ENCODE results near the gene ADAT3.

DNA sequence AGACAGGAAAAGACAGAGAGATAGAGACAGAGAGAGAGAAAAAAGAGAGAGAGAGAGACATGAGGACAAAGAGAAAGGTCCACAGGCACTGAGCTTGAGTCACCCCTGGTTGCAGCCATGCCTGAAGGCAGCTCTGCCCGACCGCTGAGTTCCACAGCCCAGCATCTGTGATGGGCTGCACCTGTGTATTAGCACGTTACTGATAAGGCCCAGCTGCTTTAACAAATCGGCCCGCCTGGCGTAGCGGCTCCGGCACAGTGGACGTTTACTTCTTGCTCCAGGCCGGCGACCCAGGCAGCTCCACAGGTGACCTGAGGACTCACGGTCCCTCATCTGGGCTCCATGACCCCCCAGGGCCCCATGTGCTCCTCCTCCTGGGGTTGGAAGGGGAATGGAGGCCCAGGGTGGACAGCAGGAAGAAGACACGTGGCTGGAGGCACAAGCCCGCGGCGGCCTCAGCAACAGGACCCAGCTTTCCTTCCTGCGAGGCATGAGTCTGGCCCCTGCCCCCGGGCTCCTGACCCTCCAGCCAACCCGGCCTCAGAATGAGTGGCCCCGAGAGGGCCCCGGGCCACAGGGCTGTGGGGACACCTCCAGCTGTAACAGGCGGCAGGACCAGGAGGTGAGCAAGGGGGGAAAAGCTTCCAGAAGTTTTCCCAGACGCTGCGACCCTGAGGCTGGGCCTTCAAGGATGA lies 31.9 kb downstream of the ADAT3 start:
- TF ChIP-seq, protein P1, sequence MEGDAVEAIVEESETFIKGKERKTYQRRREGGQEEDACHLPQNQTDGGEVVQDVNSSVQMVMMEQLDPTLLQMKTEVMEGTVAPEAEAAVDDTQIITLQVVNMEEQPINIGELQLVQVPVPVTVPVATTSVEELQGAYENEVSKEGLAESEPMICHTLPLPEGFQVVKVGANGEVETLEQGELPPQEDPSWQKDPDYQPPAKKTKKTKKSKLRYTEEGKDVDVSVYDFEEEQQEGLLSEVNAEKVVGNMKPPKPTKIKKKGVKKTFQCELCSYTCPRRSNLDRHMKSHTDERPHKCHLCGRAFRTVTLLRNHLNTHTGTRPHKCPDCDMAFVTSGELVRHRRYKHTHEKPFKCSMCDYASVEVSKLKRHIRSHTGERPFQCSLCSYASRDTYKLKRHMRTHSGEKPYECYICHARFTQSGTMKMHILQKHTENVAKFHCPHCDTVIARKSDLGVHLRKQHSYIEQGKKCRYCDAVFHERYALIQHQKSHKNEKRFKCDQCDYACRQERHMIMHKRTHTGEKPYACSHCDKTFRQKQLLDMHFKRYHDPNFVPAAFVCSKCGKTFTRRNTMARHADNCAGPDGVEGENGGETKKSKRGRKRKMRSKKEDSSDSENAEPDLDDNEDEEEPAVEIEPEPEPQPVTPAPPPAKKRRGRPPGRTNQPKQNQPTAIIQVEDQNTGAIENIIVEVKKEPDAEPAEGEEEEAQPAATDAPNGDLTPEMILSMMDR (IDR thresholded peaks at IDR 0.05; ENCODE audit: low read depth, low read length) = no peak
- no peak for TF ChIP-seq EZH2phosphoT487 (IDR thresholded peaks at IDR 0.05; ENCODE audit: low read depth)
